SU-DHL-6 (cell line): ENCODE results near the gene F2RL3.

ENCODE experiments used
- H2AFZ ChIP-seq: fragments of 200-600 bp; sonication (generic); 2 replicates; pipeline ENCODE4 v1.6.1; 2014; ENCODE audit warnings: low read depth, mild to moderate bottlenecking, moderate library complexity, mixed read lengths, antibody characterized with exemption, low read length; ENCODE audit not compliant: severe bottlenecking
- H3F3A ChIP-seq: fragments of 200-600 bp; shearing (Covaris generic); 2 replicates; pipeline ENCODE4 v1.6.0; 2016; ENCODE audit warnings: antibody characterized with exemption, mild to moderate bottlenecking; ENCODE audit not compliant: insufficient read depth
- H3K27ac ChIP-seq: fragments of 200-600 bp; sonication (generic); 2 replicates; pipeline ENCODE4 v1.5.1; 2016; ENCODE audit warnings: low read depth, mild to moderate bottlenecking, low read length, moderate library complexity, mixed read lengths
- H3K27me3 ChIP-seq: fragments of 200-600 bp; sonication (generic), shearing (Covaris generic); 2 replicates; pipeline ENCODE4 v1.6.0; 2014; ENCODE audit warnings: mild to moderate bottlenecking, low read length
- H3K36me3 ChIP-seq: fragments of 200-600 bp; sonication (generic); 2 replicates; pipeline ENCODE4 v1.6.1; 2014; ENCODE audit warnings: mild to moderate bottlenecking, low read length, mixed read lengths
- H3K4me2 ChIP-seq: fragments of 300-600, 200-600 bp; shearing (Covaris generic), sonication (generic); 2 replicates; pipeline ENCODE4 v1.6.0; 2014; ENCODE audit warnings: low read length, low read depth, mild to moderate bottlenecking; ENCODE audit not compliant: poor library complexity, severe bottlenecking
- H3K4me3 ChIP-seq: fragments of 200-600 bp; sonication (generic); 2 replicates; pipeline ENCODE4 v1.5.1; 2014; ENCODE audit warnings: antibody characterized with exemption, low read length, mild to moderate bottlenecking, mixed read lengths; ENCODE audit not compliant: insufficient read depth, poor library complexity, severe bottlenecking
- H3K79me2 ChIP-seq: fragments of 200-600 bp; sonication (generic); 2 replicates; pipeline ENCODE4 v1.6.1; 2014; ENCODE audit warnings: mild to moderate bottlenecking, low read length, moderate library complexity; ENCODE audit not compliant: insufficient read depth
- H3K9ac ChIP-seq: fragments of 200-600 bp; sonication (generic); 2 replicates; pipeline ENCODE4 v1.7.0; 2014; ENCODE audit warnings: mild to moderate bottlenecking, low read length
- H3K9me2 ChIP-seq: fragments of 200-600 bp; sonication (generic); replicated peaks from 2 replicates; pipeline ENCODE4 v1.6.1; 2014; ENCODE audit warnings: low read length; ENCODE audit not compliant: insufficient read depth
- H3K9me3 ChIP-seq: fragments of 200-600 bp; sonication (generic); 2 replicates; pipeline ENCODE4 v1.6.1; 2014; ENCODE audit warnings: low read length, mixed read lengths; ENCODE audit not compliant: insufficient read depth
- H4K20me1 ChIP-seq: fragments of 200-600 bp; sonication (generic); 2 replicates; pipeline ENCODE4 v1.6.1; 2014; ENCODE audit warnings: low read depth, mild to moderate bottlenecking, antibody characterized with exemption, low read length, moderate library complexity, mixed read lengths
- EZH2phosphoT487 ChIP-seq: fragments of 200-600 bp; sonication (generic), shearing (Covaris generic); conservative IDR thresholded peaks from 2 replicates; pipeline ENCODE4 v1.6.1; 2018; ENCODE audit warnings: mild to moderate bottlenecking, antibody characterized with exemption, low read length, moderate library complexity, mixed read lengths
- TF ChIP-seq, protein P1 (sequence below): fragments of 200-600 bp; sonication (generic); IDR thresholded peaks from one replicate; pipeline ENCODE4 v1.5.1; 2017; ENCODE audit warnings: antibody characterized with exemption, mild to moderate bottlenecking, low read length, moderate library complexity; ENCODE audit not compliant: insufficient read depth, poor library complexity, severe bottlenecking

Gene F2RL3

DNA sequence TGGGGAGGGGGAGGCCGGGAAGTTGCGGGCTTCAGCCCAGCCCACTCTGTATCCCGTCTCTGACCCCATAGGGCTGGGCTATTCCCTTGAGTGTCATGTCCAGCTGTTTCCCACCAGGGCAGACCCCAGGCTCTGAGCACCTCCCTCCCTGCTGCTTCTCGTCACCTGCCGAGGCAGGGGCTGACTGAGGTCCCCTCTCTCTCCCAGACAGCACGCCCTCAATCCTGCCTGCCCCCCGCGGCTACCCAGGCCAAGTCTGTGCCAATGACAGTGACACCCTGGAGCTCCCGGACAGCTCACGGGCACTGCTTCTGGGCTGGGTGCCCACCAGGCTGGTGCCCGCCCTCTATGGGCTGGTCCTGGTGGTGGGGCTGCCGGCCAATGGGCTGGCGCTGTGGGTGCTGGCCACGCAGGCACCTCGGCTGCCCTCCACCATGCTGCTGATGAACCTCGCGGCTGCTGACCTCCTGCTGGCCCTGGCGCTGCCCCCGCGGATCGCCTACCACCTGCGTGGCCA, 625 bp downstream of the F2RL3 start:
- no peaks in the 10 kb centered on the region for H3K9me3 ChIP-seq
- H3K9ac ChIP-seq, result no peak overlapping the region
- H3K79me2 ChIP-seq, result no peaks in the 10 kb centered on the region
- H4K20me1 ChIP-seq, result no peaks in the 10 kb centered on the region
- no peak overlapping the region for H3K4me3 ChIP-seq
- H3K36me3 ChIP-seq, result no peaks in the 10 kb centered on the region
- TF ChIP-seq, protein P1, sequence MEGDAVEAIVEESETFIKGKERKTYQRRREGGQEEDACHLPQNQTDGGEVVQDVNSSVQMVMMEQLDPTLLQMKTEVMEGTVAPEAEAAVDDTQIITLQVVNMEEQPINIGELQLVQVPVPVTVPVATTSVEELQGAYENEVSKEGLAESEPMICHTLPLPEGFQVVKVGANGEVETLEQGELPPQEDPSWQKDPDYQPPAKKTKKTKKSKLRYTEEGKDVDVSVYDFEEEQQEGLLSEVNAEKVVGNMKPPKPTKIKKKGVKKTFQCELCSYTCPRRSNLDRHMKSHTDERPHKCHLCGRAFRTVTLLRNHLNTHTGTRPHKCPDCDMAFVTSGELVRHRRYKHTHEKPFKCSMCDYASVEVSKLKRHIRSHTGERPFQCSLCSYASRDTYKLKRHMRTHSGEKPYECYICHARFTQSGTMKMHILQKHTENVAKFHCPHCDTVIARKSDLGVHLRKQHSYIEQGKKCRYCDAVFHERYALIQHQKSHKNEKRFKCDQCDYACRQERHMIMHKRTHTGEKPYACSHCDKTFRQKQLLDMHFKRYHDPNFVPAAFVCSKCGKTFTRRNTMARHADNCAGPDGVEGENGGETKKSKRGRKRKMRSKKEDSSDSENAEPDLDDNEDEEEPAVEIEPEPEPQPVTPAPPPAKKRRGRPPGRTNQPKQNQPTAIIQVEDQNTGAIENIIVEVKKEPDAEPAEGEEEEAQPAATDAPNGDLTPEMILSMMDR, result no peak
- no peak for TF ChIP-seq EZH2phosphoT487
- no peak overlapping the region for H3K4me2 ChIP-seq
- H3F3A ChIP-seq, result no peaks in the 10 kb centered on the region
- no peaks in the 10 kb centered on the region for H3K9me2 ChIP-seq
- no peaks in the 10 kb centered on the region for H3K27me3 ChIP-seq
- H2AFZ ChIP-seq, result no peak overlapping the region
- H3K27ac ChIP-seq, result no peak overlapping the region

DNA sequence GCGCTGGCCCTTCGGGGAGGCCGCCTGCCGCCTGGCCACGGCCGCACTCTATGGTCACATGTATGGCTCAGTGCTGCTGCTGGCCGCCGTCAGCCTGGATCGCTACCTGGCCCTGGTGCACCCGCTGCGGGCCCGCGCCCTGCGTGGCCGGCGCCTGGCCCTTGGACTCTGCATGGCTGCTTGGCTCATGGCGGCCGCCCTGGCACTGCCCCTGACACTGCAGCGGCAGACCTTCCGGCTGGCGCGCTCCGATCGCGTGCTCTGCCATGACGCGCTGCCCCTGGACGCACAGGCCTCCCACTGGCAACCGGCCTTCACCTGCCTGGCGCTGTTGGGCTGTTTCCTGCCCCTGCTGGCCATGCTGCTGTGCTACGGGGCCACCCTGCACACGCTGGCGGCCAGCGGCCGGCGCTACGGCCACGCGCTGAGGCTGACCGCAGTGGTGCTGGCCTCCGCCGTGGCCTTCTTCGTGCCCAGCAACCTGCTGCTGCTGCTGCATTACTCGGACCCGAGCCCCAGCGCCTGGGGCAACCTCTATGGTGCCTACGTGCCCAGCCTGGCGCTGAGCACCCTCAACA, 1.2 kb downstream of the F2RL3 start:
- Histone ChIP-seq H3K27me3 (no peaks in the 10 kb centered on the region), H3F3A (no peaks in the 10 kb centered on the region), H3K9me2 (no peaks in the 10 kb centered on the region), H3K27ac (no peak overlapping the region), H3K36me3 (no peaks in the 10 kb centered on the region), H3K79me2 (no peaks in the 10 kb centered on the region), H4K20me1 (no peaks in the 10 kb centered on the region), H3K9ac (no peak overlapping the region), H3K4me2 (no peak overlapping the region), H3K9me3 (no peaks in the 10 kb centered on the region), H2AFZ (no peak overlapping the region), H3K4me3 (no peak overlapping the region)
- TF ChIP-seq, protein P1, result no peak
- TF ChIP-seq EZH2phosphoT487, result no peak

DNA sequence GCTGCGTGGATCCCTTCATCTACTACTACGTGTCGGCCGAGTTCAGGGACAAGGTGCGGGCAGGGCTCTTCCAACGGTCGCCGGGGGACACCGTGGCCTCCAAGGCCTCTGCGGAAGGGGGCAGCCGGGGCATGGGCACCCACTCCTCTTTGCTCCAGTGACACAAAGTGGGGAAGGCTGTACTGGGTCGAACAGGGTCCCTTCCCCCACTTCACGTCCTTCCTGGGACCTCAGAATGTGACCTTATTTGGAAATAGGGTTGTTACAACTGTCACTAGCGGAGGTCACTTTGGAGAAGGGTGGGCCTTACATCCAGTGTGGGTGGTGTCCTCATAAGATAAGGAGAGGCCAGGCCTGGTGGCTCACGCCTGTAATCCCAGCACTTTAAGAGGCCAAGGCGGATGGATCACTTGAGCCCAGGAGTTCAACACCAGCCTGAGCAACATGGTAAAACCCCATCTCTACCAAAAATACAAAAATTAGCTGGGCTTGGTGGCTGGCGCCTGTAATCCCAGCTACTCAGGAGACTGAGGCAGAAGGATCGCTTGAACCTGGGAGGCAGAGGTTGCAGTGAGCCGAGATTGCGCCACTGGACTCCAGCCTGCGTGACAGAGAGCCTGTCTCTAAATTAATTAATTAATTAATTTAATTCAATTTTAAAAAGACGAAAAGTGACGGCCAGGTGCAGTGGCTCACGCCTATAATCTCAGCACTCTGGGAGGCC, 1.8 kb downstream of the F2RL3 start:
- Histone ChIP-seq H3K4me2 (no peak overlapping the region), H3K79me2 (no peaks in the 10 kb centered on the region), H3K27ac (no peak overlapping the region), H3K9ac (no peak overlapping the region), H3K27me3 (no peaks in the 10 kb centered on the region), H3K36me3 (no peaks in the 10 kb centered on the region), H4K20me1 (no peaks in the 10 kb centered on the region), H3K9me3 (no peaks in the 10 kb centered on the region), H2AFZ (no peak overlapping the region), H3K9me2 (no peaks in the 10 kb centered on the region), H3F3A (no peaks in the 10 kb centered on the region), H3K4me3 (no peak overlapping the region)
- TF ChIP-seq, protein P1, result no peak
- no peak for TF ChIP-seq EZH2phosphoT487
